Esophagus muscularis mucosa (tissue), 4 donors: ENCODE data around the gene ELFN1. TPM values are rescaled to one million over a fixed set of nuclear protein-coding genes. Genes with fewer than 3 reads are reported as not detected.

Experiments used
- DNase-seq: peaks from one replicate; pipeline ENCODE4 v3.0.0-alpha.2; 2017; ENCODE audit errors: extremely low spot score
- H3K27ac ChIP-seq, 4 donors: fragments of 200-600 bp; sonication (generic); replicated peaks in 1 of 4; 1 replicate in 3 of 4; 2 replicates in 1 of 4; pipeline ENCODE4 v1.5.1; 2016 to 2019; ENCODE audit warnings: mild to moderate bottlenecking in 1 of 4
- H3K27me3 ChIP-seq, 4 donors: fragments of 200-600 bp; sonication (generic); one replicate each; pipeline versions ENCODE4 v1.5.1 to v1.6.0; 2016 to 2019
- H3K36me3 ChIP-seq, 4 donors: fragments of 200-600 bp; sonication (generic); one replicate each; pipeline ENCODE4 v1.5.1; 2016 to 2019
- H3K4me1 ChIP-seq, 4 donors: fragments of 200-600 bp; sonication (generic); one replicate each; pipeline ENCODE4 v1.5.1; 2016 to 2019
- H3K4me3 ChIP-seq, 4 donors: fragments of 200-600 bp; sonication (generic); 1 replicate in 2 of 4; 2 replicates in 2 of 4; pipeline ENCODE4 v1.5.1; 2016 to 2019; ENCODE audit warnings: mild to moderate bottlenecking in 4 of 4, moderate library complexity in 1 of 4
- H3K9me3 ChIP-seq, 4 donors: fragments of 200-600 bp; sonication (generic); 1 replicate in 3 of 4; 2 replicates in 1 of 4; pipeline ENCODE4 v1.5.1; 2016 to 2019
- EP300 ChIP-seq: sonication (generic); formaldehyde crosslinking; IDR thresholded peaks from one replicate; pipeline ENCODE4 v1.6.1; 2017; ENCODE audit warnings: antibody characterized with exemption
- POLR2A ChIP-seq: fragments of 450-650 bp; IDR thresholded peaks from one replicate; pipeline ENCODE4 v1.6.1; 2017; ENCODE audit warnings: antibody characterized with exemption, moderate library complexity, mild to moderate bottlenecking, low read depth
- POLR2AphosphoS5 ChIP-seq, 2 donors: sonication (generic); formaldehyde crosslinking; IDR thresholded peaks; one replicate each; pipeline ENCODE4 v1.6.1; 2017; ENCODE audit warnings: antibody characterized with exemption in 2 of 2
- WGBS: methylation state at CpG from one replicate; pipeline ENCODE4 v1.1.5; 2018; 5-methylcytosine and 5-hydroxymethylcytosine counted together
- intact Hi-C: fragments of 100-400 bp; cut with DNase I; formaldehyde crosslinking; loops from one replicate; pipeline ENCODE4 v1.15.1; 2023
- total RNA-seq, 4 donors: library from RNA; depleted of rRNA; stranded (reverse); fragments of >200 nt; gene quantifications; one replicate each; pipeline versions ENCODE4 v1.1.0 to v1.2.1, GENCODE V29; 2016
- TF ChIP-seq, protein P1 (sequence below), 3 experiments: fragments of 200-600 bp in 2 of 3; fragments of 450-650 bp in 1 of 3; sonication (generic) in 2 of 3; IDR thresholded peaks; one replicate each; pipeline ENCODE4 v1.5.1; 2017 to 2019; ENCODE audit warnings: antibody characterized with exemption in 3 of 3, mild to moderate bottlenecking in 2 of 3, moderate library complexity in 1 of 3

ELFN1 gene
- total RNA-seq, 4 donors from 2014 or later, result 0.86 to 3.3 (median 1.9) TPM

DNA sequence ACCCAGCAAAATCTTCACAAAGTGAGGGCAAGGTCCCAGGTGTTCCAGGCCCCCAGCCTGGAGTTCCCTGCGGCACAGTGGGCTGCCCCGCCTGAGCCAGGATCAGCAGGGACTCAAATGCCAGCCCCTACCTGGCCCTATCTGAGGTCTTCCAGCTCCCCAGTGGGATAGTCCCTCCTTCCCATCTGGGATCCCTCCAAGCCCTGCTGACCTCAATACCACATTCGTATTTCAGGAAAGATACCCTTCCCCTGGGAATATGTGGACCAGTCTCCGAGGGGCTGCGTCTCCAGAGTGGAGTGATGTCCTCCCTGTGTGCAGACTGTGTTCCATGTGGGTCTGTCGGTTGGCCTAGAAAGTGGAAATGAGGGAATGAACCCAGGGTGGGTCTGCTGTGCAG is 40.9 kb downstream of the ELFN1 start:
- peaks cover 0 to 13% (median 5%) of the 10 kb centered on the region in 4 donors for H3K9me3 ChIP-seq
- no peak overlapping the region for H3K4me3 ChIP-seq
- intact Hi-C loops, result no loop called here
- 75% methylated on average over 4 of the region's 6 CpGs for WGBS
- DNase-seq, result no peak
- TF ChIP-seq POLR2AphosphoS5 (IDR thresholded peaks at IDR 0.05) (no peak), POLR2A (no peak), EP300 (no peak)
- TF ChIP-seq, protein P1, sequence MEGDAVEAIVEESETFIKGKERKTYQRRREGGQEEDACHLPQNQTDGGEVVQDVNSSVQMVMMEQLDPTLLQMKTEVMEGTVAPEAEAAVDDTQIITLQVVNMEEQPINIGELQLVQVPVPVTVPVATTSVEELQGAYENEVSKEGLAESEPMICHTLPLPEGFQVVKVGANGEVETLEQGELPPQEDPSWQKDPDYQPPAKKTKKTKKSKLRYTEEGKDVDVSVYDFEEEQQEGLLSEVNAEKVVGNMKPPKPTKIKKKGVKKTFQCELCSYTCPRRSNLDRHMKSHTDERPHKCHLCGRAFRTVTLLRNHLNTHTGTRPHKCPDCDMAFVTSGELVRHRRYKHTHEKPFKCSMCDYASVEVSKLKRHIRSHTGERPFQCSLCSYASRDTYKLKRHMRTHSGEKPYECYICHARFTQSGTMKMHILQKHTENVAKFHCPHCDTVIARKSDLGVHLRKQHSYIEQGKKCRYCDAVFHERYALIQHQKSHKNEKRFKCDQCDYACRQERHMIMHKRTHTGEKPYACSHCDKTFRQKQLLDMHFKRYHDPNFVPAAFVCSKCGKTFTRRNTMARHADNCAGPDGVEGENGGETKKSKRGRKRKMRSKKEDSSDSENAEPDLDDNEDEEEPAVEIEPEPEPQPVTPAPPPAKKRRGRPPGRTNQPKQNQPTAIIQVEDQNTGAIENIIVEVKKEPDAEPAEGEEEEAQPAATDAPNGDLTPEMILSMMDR (IDR thresholded peaks at IDR 0.05), result no peak
- H3K27ac ChIP-seq, result no peak overlapping the region
- peaks cover 0 to 48% (median 0%) of the 10 kb centered on the region in 4 donors for H3K27me3 ChIP-seq
- peaks cover 0 to 18% (median 0%) of the 10 kb centered on the region in 4 donors for H3K36me3 ChIP-seq
- peaks cover 0 to 19% (median 0%) of the 10 kb centered on the region in 4 donors for H3K4me1 ChIP-seq

DNA sequence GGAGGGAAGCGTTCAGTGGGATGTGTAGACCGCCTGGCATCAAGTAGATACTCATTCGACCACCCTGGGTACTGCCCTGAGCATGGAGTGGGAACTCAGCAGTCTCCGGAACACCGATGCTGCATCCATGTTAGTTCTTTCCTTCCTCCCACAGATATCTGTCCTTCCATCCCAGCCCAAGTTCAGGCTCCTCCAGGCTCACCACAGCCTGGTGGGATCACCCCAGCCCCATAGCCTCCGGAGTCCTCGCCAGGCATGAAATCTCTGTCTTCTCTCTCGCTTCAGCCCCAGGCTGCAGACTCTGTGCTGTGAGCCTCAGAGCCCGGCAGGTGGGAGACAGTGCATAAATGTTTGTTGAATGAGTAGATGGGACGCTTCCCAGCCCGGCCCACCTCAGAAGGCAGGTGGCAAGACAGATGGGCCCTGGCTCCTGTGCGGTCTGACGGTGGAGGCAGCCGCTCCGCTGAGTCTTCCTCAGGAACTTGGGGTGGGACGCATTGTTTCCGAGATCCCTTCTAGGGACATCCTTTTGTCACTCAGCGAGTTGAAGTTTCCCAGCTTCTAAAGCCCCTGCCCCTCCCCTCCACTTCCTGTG is 42.9 kb downstream of the ELFN1 start:
- WGBS, result 80% methylated on average over 18 of the region's 18 CpGs
- intact Hi-C loops, result no loop called here
- no peak for DNase-seq
- Histone ChIP-seq H3K27me3 (peaks cover 0 to 63% (median 0%) of the 10 kb centered on the region in 4 donors), H3K27ac (no peak overlapping the region), H3K9me3 (peaks cover 0 to 13% (median 5%) of the 10 kb centered on the region in 4 donors), H3K4me3 (no peak overlapping the region), H3K36me3 (peaks cover 0 to 23% (median 0%) of the 10 kb centered on the region in 4 donors), H3K4me1 (peaks cover 0 to 19% (median 0%) of the 10 kb centered on the region in 4 donors)
- TF ChIP-seq POLR2AphosphoS5 (IDR thresholded peaks at IDR 0.05), result no peak
- no peak for TF ChIP-seq EP300
- TF ChIP-seq, protein P1 (IDR thresholded peaks at IDR 0.05), result no peak
- no peak for TF ChIP-seq POLR2A

DNA sequence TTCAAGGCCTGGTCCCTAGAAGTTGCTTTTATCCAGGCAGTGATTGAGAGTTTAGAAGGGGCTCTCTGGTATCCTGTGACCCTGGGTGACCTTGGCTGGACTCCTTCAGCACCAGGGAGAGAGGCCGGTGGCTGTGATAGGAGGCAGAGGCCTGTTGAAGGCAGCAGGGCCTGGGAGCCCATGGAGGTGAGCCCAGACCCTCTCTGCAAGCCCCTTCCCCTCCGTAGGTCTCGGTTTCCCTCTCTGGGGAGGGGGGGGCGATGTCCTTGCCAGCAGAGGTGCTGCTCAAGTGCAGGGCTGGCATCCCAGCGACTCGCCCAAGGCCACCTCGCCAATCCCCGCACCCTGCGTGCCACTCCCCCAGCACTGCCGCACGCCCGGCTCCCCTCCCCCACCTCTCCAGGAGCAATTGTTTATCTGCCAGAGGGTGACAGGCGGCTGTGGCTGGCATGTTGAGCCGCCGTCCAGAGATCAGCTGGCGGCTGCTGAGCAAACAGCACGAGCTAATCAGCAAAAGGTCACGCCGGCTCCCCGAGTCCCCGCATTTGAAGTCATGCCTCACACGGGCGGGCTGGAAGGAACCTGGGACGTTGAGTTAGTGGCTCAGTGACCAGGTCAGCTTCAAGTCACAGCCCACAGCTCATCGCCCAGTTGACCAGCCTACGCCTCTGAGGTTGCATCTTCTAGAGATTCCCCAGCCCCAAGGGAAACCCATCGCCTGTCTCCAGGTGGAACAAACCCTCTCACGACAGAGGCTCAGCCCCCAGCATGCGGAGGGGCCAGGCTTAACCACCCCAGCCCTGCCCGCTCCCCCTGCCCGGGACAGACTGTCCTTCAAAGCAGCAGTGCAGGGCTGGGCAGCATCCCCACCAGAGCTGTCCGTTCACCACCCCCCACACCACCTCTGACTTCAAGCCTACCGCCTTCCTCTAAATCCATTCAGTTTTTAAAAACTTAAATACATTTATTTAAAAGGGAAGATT is 43.7 kb downstream of the ELFN1 start:
- peaks cover 0 to 19% (median 0%) of the 10 kb centered on the region in 4 donors for H3K4me1 ChIP-seq
- H3K27me3 ChIP-seq, result peaks cover 0 to 55% (median 0%) of the 10 kb centered on the region in 4 donors
- 73% methylated on average over 20 of the region's 33 CpGs for WGBS
- H3K9me3 ChIP-seq, result peaks cover 0 to 13% (median 5%) of the 10 kb centered on the region in 4 donors
- H3K4me3 ChIP-seq, result no peak overlapping the region
- no peak overlapping the region for H3K27ac ChIP-seq
- no peak for DNase-seq
- TF ChIP-seq POLR2A (no peak), POLR2AphosphoS5 (IDR thresholded peaks at IDR 0.05) (no peak), EP300 (no peak)
- TF ChIP-seq, protein P1 (IDR thresholded peaks at IDR 0.05), result no peak
- intact Hi-C loops, result no loop called here
- H3K36me3 ChIP-seq, result peaks cover 0 to 21% (median 0%) of the 10 kb centered on the region in 4 donors

DNA sequence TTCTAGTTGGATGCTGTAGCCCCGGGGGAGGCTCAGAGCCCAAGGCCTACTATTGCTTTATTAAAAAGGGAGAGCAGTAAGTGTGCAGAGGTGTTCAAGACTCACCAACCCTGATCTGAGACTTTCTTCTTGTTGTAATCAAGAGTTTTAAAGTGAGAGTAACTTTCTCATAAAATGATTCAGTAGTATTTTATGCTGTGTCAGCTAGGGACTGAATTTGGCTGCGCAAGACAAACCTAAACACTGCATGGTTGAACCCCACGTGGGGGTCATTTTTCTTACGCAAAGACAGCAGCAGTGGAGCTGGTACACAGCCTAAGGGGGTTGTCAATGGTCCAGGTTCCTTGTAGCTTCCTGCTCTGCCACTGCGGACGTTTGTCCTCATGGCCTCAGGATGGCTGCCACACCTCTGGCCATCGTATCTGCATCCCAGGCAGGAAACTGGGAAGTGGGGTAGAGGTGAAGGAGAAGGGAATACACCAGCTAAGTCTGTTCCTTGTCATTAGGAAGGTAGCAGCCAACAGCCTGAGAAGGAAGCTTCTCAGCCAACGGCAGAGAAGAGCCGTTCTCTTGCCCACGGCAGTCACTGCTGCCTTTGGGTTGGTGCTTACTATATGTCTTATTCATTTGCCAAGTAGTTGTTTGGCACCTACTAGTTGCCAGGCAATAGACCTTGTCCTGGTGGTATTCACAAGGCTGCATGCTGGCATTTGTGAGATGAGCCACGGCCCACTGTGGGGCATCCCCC is 44.7 kb downstream of the ELFN1 start:
- TF ChIP-seq EP300, result no peak
- TF ChIP-seq, protein P1 (IDR thresholded peaks at IDR 0.05), result no peak
- TF ChIP-seq POLR2A, result no peak
- peaks cover 0 to 20% (median 0%) of the 10 kb centered on the region in 4 donors for H3K4me1 ChIP-seq
- H3K27ac ChIP-seq, result no peak overlapping the region
- DNase-seq, result no peak
- WGBS, result 89% methylated on average over 11 of the region's 11 CpGs
- H3K4me3 ChIP-seq, result no peak overlapping the region
- intact Hi-C loops, result no loop called here
- H3K9me3 ChIP-seq, result peaks cover 0 to 4% (median 1%) of the 10 kb centered on the region in 4 donors
- peaks cover 0 to 12% (median 0%) of the 10 kb centered on the region in 4 donors for H3K36me3 ChIP-seq
- peaks cover 0 to 49% (median 0%) of the 10 kb centered on the region in 4 donors for H3K27me3 ChIP-seq
